ENCODE data around the gene AMBP.
"Not testable (repeated sequence)": the region's sequence is repeated elsewhere in the genome, so short reads cannot be mapped to it uniquely, and the experiment has no call there.

The AMBP gene

DNA sequence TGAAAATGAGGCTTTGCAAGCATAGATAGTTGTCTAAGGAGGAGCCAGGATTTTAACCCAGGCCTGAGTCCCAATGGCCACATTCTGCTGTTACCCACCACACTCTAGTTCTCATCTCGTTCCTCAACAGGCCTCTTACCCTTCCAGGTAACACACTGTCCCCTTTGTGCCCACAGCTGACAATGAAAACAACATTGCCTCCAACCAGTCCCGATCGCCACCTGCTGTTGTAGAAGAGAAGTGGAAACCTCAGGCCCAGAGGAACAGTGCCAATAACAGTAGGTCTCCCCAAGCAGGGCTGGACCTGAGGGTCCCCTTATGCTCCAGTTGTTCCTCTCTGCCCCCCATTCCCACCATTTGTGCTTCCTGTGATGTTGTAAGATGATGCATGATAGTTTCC lies 30.4 kb downstream of the AMBP start:
- TF ChIP-seq, protein P1, sequence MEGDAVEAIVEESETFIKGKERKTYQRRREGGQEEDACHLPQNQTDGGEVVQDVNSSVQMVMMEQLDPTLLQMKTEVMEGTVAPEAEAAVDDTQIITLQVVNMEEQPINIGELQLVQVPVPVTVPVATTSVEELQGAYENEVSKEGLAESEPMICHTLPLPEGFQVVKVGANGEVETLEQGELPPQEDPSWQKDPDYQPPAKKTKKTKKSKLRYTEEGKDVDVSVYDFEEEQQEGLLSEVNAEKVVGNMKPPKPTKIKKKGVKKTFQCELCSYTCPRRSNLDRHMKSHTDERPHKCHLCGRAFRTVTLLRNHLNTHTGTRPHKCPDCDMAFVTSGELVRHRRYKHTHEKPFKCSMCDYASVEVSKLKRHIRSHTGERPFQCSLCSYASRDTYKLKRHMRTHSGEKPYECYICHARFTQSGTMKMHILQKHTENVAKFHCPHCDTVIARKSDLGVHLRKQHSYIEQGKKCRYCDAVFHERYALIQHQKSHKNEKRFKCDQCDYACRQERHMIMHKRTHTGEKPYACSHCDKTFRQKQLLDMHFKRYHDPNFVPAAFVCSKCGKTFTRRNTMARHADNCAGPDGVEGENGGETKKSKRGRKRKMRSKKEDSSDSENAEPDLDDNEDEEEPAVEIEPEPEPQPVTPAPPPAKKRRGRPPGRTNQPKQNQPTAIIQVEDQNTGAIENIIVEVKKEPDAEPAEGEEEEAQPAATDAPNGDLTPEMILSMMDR (IDR thresholded peaks at IDR 0.05; ENCODE audit: low read depth, low read length) = peak; percentile 42
- DNase-seq (ENCODE audit: low read depth in 2 of 2) = peak; percentile 14 to 25

DNA sequence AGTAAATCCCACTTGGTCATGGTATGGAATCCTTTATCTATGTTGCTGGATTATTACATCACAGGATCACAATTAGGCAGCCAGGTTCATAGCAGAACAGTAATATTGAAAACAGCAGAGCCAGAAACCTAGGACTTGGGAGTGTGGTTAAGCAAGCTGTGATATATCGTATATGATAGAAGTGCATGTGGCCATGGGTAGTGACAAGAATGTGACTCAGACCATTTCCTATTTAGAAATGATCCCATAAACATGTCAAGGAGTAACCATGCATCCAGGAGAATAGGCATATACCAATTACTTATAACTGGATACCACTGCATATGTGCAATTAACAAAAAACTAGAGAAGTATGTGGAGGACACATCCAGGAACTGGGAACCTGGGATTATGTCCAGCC lies 31.2 kb downstream of the AMBP start:
- TF ChIP-seq, protein P1 (IDR thresholded peaks at IDR 0.05; ENCODE audit: low read depth, low read length) = no peak
- peak; percentile 6 to 18 for DNase-seq (ENCODE audit: low read depth in 2 of 2)
- no peak overlapping the region for H3K4me3 ChIP-seq (replicated peaks in 1 of 2; ENCODE audit: low read depth in 2 of 2, low read length in 2 of 2)

More for the DNA sequence above, 30.4 kb downstream of the AMBP start:
- H3K4me3 ChIP-seq (replicated peaks in 1 of 2; ENCODE audit: low read depth in 2 of 2, low read length in 2 of 2) = no peak overlapping the region

DNA sequence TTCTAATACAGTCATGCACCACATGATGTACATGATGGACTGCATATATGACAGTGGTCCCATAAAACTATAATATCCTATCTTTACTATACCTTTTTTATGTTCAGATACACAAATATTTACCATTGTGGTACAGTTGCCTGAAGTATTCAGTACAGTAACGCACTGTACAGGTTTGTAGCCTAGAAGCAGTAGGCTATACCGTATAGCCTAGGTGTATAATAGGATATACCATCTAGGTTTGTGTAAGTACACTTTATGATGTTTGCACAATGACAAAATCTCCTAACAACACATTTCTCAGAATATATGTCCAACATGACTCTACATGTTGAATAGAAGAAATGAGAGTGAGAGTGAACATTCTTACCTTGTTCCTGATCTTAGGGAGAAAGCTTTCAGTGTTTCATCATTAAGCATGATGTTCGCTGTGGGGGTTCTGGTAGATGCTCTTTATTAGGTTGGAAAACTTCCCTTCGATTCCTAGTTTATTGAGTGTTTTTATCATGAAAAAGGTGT lies 31.8 kb downstream of the AMBP start:
- TF ChIP-seq, protein P1 (IDR thresholded peaks at IDR 0.05; ENCODE audit: low read depth, low read length) = no peak
- DNase-seq (ENCODE audit: low read depth in 2 of 2) = no peak
- no peak overlapping the region for H3K4me3 ChIP-seq (replicated peaks in 1 of 2; ENCODE audit: low read depth in 2 of 2, low read length in 2 of 2)

DNA sequence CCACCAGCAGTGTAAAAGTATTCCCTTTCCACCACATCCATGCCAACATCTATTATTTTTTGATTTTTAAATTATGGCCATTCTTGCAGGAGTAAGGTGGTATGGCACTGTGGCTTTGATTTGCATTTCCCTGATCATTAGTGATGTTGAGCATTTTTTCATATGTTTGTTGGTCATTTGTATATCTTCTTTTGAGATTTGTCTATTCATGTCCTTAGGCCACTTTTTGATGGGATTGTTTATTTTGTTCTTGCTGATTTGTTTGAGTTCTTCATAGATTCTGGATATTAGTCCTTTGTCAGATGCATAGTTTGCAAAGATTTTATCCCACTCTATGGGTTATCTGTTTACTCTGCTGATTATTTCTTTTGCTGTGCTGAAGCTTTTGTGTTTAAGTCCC lies 34.4 kb downstream of the AMBP start:
- not testable (repeated sequence) for DNase-seq (ENCODE audit: low read depth in 2 of 2); H3K4me3 ChIP-seq (replicated peaks in 1 of 2; ENCODE audit: low read depth in 2 of 2, low read length in 2 of 2)

DNA sequence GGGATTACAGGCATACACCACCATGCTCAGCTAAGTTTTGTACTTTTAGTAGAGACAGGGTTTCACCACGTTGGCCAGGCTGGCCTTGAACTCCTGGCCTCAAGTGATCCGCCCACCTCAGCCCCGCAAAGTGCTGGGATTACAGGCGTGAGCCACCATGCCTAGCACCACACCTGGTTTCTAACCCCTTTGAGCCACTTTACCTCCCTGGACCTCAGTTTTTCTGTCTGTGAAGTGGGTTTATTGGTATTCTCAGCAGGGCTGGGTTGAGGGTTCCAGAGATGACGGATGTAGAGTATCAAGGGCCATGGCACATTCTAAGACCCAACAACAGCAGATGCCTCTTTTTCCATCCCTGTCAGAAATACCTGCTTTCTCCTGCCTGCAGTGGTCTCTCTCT lies 38.6 kb downstream of the AMBP start:
- DNase-seq (ENCODE audit: low read depth in 2 of 2) = no peak
- no peak overlapping the region for H3K4me3 ChIP-seq (replicated peaks in 1 of 2; ENCODE audit: low read depth in 2 of 2, low read length in 2 of 2)
- TF ChIP-seq, protein P1 (IDR thresholded peaks at IDR 0.05; ENCODE audit: low read depth, low read length) = no peak

DNA sequence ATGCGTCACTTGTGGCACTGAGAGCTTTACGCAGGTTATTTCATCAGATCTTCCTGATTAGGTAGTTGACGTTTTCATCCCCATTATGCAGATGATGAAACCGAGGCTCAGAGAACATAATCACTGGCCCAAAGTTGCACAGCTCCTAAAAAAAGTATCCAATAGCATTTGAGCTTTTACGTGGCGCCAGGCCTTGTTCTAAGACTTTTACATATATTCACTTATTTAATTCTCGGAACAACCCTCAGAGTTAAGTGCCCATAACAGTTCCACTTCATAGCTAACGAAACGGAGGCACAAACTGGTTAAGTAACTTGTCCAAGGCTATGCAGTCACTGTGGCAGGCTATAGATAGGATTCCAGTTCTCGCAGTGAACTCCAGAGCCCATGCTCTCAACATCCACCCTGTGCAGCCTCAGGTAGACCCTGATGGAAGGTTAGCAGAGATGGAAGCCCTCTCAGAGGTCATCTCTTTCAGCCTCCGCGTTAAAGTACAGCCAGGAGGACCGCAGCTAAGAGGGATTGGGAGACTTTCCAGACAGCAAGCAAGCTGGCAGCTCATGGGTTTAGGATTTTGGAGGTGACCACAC lies 39.3 kb downstream of the AMBP start:
- no peak overlapping the region for H3K4me3 ChIP-seq (replicated peaks in 1 of 2; ENCODE audit: low read depth in 2 of 2, low read length in 2 of 2)
- TF ChIP-seq, protein P1 (IDR thresholded peaks at IDR 0.05; ENCODE audit: low read depth, low read length) = no peak
- no peak for DNase-seq (ENCODE audit: low read depth in 2 of 2)

DNA sequence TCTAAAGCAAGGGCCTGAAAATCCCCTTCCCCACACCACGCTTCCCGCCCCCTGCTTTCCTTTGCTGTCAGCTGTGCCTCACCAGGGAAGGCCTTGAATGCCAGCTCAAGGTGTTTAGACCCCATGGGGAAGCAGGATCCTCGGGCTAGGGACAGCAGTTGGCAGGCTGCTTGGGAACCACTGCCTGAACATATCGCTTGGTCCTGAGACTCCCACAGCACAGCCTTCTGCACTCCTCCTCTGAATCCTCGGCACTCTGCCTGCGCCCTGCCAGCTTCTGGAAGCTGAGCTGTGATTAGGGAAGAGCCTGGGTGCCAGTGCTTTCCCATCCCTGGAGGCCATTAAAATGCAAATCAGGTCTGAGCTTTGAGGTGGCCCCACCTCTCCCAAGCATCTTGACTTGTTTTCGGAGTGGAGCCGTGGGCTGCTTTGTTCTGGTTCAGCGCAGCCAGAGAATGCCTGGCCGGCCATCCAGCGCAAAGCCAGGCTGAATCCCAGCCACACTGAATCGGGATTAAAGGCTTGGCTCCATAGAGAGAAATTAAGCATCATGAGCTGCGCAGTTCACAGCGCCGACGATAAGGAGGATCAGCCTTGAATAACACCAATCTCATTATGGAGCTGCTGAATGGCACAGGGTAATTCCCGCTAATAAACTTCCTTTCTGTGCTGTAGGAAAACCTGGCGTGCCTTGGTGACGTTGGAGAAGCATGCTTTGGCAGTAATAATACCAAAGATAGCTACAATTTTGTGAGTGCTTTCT lies 40.0 kb downstream of the AMBP start:
- H3K4me3 ChIP-seq (replicated peaks in 1 of 2; ENCODE audit: low read depth in 2 of 2, low read length in 2 of 2) = no peak overlapping the region
- TF ChIP-seq, protein P1 (IDR thresholded peaks at IDR 0.05; ENCODE audit: low read depth, low read length) = no peak
- no peak for DNase-seq (ENCODE audit: low read depth in 2 of 2)

Data from cardiac fibroblast (primary cell).